Common myeloid progenitor, CD34-positive (primary cell): ENCODE data around the gene ACTMAP.
"Not testable (repeated sequence)": the region's sequence is repeated elsewhere in the genome, so short reads cannot be mapped to it uniquely, and the experiment has no call there.

Experiments used
- CTCF ChIA-PET: fragments of 350-600 bp; sonication (Branson Sonifier 250); formaldehyde crosslinking; loops from one replicate; lab custom pipeline; 2021; ENCODE audit warnings: antibody characterized with exemption; lab: Charles Lee
- POLR2A ChIA-PET: fragments of 350-600 bp; sonication (Branson Sonifier 250); formaldehyde crosslinking; loops from one replicate; lab custom pipeline; 2021; ENCODE audit warnings: antibody characterized with exemption; lab: Charles Lee
- DNase-seq, 3 donors: peaks; one replicate each; pipeline versions ENCODE4 v3.0.0 to v3.0.0-alpha.2; 2013
- H3K27ac ChIP-seq, 2 experiments: 1 replicate in 1 of 2; 2 replicates in 1 of 2; pipeline ENCODE4 v1.7.0; 2013; ENCODE audit warnings: inconsistent platforms in 2 of 2, low read length in 2 of 2, mild to moderate bottlenecking in 2 of 2, low read depth in 1 of 2, moderate library complexity in 1 of 2; ENCODE audit not compliant: severe bottlenecking in 2 of 2, insufficient read depth in 1 of 2, poor library complexity in 1 of 2
- H3K27me3 ChIP-seq, 5 experiments: replicated peaks in 2 of 5; 1 replicate in 3 of 5; 2 replicates in 2 of 5; pipeline versions ENCODE4 v1.6.1 to v1.7.0; 2013; ENCODE audit warnings: low read length in 4 of 5, mild to moderate bottlenecking in 2 of 5, moderate library complexity in 2 of 5, inconsistent platforms in 1 of 5; ENCODE audit not compliant: insufficient read depth in 5 of 5, control insufficient read depth in 4 of 5
- H3K36me3 ChIP-seq, 4 experiments: 1 replicate in 2 of 4; 2 replicates in 2 of 4; pipeline versions ENCODE4 v1.6.1 to v1.7.0; 2013; ENCODE audit warnings: low read length in 3 of 4, control low read depth in 1 of 4, mild to moderate bottlenecking in 1 of 4; ENCODE audit not compliant: control insufficient read depth in 4 of 4, insufficient read depth in 4 of 4
- H3K4me1 ChIP-seq, 4 experiments: 1 replicate in 3 of 4; 2 replicates in 1 of 4; pipeline versions ENCODE4 v1.6.1 to v1.7.1; 2013; ENCODE audit warnings: low read length in 3 of 4, mild to moderate bottlenecking in 3 of 4, control low read depth in 1 of 4, inconsistent platforms in 1 of 4, moderate library complexity in 1 of 4; ENCODE audit not compliant: control insufficient read depth in 4 of 4, insufficient read depth in 4 of 4; ENCODE audit errors: control extremely low read depth in 1 of 4
- H3K4me3 ChIP-seq, 7 experiments: 1 replicate in 4 of 7; 2 replicates in 3 of 7; pipeline versions ENCODE4 v1.5.1 to v1.7.0; 2013; ENCODE audit warnings: mild to moderate bottlenecking in 7 of 7, low read length in 6 of 7, moderate library complexity in 6 of 7, inconsistent platforms in 2 of 7, low read depth in 2 of 7, control low read depth in 1 of 7; ENCODE audit not compliant: insufficient read depth in 4 of 7, control insufficient read depth in 1 of 7; ENCODE audit errors: extremely low read depth in 1 of 7
- H3K9me3 ChIP-seq, 5 experiments: 1 replicate in 4 of 5; 2 replicates in 1 of 5; pipeline versions ENCODE4 v1.6.1 to v1.7.1; 2013; ENCODE audit warnings: low read length in 4 of 5, mild to moderate bottlenecking in 2 of 5, inconsistent platforms in 1 of 5, low read depth in 1 of 5, moderate library complexity in 1 of 5; ENCODE audit not compliant: control insufficient read depth in 4 of 5, insufficient read depth in 2 of 5; ENCODE audit errors: control extremely low read depth in 1 of 5
- WGBS: methylation state at CpG from one replicate; pipeline ENCODE4 v1.1.5; 2013; ENCODE audit not compliant: insufficient coverage; 5-methylcytosine and 5-hydroxymethylcytosine counted together

ACTMAP gene

GRCh38 chr19:40775632-40776022 lies 25.4 kb upstream of the ACTMAP start:
- CTCF ChIA-PET: interaction anchor here (1.0 to 3.7 kb wide), 2 partner anchors 22 to 32 kb away, joined by 3 to 25 read pairs; partner anchors contain the start of gene EGLN2
- WGBS: 97% methylated on average over 9 of the region's 10 CpGs

GRCh38 chr19:40774916-40775631 lies 24.8 kb upstream of the ACTMAP start, which contains the start of gene MIA:
TSS of gene MIA (plus strand) at chr19:40775521. CDS start at chr19:40775543, 22 bp downstream.
- H3K9me3 ChIP-seq: peaks cover 0 to 2% (median 0%) of the 10 kb centered on the region in 5 experiments
- WGBS: 100% methylated on average over 2 of the region's 9 CpGs
- H3K27me3 ChIP-seq: no peaks in the 10 kb centered on the region
- ChIA-PET POLR2A (no interaction called here), CTCF (interaction anchor here (1.0 kb wide), 1 partner anchor 32 kb away, joined by 3 read pairs; no protein-coding TSS in a partner anchor)
- H3K4me1 ChIP-seq: peaks cover 6 to 33% (median 18%) of the 10 kb centered on the region in 4 experiments
- no peak within 1 kb of the TSS for H3K4me3 ChIP-seq
- H3K27ac ChIP-seq: no peak within 1 kb of the TSS
- no peak for DNase-seq
- no peaks in the 10 kb centered on the region for H3K36me3 ChIP-seq

More at GRCh38 chr19:40775632-40776022, 25.4 kb upstream of the ACTMAP start:
- Histone ChIP-seq H3K27me3 (no peaks in the 10 kb centered on the region), H3K4me3 (no peak overlapping the region), H3K27ac (no peak overlapping the region), H3K36me3 (peaks cover 0 to 3% (median 0%) of the 10 kb centered on the region in 4 experiments), H3K9me3 (peaks cover 0 to 2% (median 0%) of the 10 kb centered on the region in 5 experiments), H3K4me1 (peaks cover 6 to 33% (median 18%) of the 10 kb centered on the region in 4 experiments)
- POLR2A ChIA-PET: interaction anchor here (0.5 to 3.7 kb wide), 2 partner anchors 23 kb away, joined by 5 to 28 read pairs; partner anchors contain the start of gene EGLN2
- DNase-seq: no peak

- H3K27ac ChIP-seq, POLR2A ChIA-PET, H3K4me3 ChIP-seq, H3K9me3 ChIP-seq, H3K27me3 ChIP-seq: not testable (repeated sequence)
- Histone ChIP-seq H3K4me1 (peaks cover 0 to 12% (median 3%) of the 10 kb centered on the region in 4 experiments), H3K36me3 (peaks cover 0 to 10% (median 2%) of the 10 kb centered on the region in 4 experiments)
- CTCF ChIA-PET: interaction anchor here (1.5 kb wide), 1 partner anchor 10 kb away, joined by 4 read pairs; no protein-coding TSS in a partner anchor
- WGBS: 95% methylated on average over 10 of the region's 10 CpGs
- DNase-seq: peak in 1 of 3 donors; percentile 14
Measured at GRCh38 chr19:40771101-40771862, 21.0 kb upstream of the ACTMAP start.

GRCh38 chr19:40768869-40769268 lies 18.6 kb upstream of the ACTMAP start:
- Histone ChIP-seq H3K4me1 (peaks cover 0 to 4% (median 0%) of the 10 kb centered on the region in 4 experiments), H3K27ac (no peak overlapping the region), H3K4me3 (no peak overlapping the region), H3K27me3 (no peaks in the 10 kb centered on the region), H3K36me3 (peaks cover 9 to 34% (median 23%) of the 10 kb centered on the region in 4 experiments), H3K9me3 (peaks cover 0 to 2% (median 0%) of the 10 kb centered on the region in 5 experiments)
- 63% methylated on average over 2 of the region's 5 CpGs for WGBS
- no peak for DNase-seq
- CTCF ChIA-PET: interaction anchor here (0.9 kb wide), 1 partner anchor 30 kb away, joined by 3 read pairs; the partner anchor contains the start of gene EGLN2
- POLR2A ChIA-PET: no interaction called here

- not testable (repeated sequence) for H3K4me3 ChIP-seq, H3K27ac ChIP-seq, H3K4me1 ChIP-seq, H3K27me3 ChIP-seq, DNase-seq, H3K9me3 ChIP-seq
- POLR2A ChIA-PET: interaction anchor here (0.6 kb wide), 1 partner anchor 17 kb away, joined by 3 read pairs; no protein-coding TSS in a partner anchor
- 95% methylated on average over 7 of the region's 13 CpGs for WGBS
- peaks cover 17 to 57% (median 44%) of the 10 kb centered on the region in 4 experiments for H3K36me3 ChIP-seq
- CTCF ChIA-PET: interaction anchor here (0.8 kb wide), 1 partner anchor 11 kb away, joined by 3 read pairs; no protein-coding TSS in a partner anchor
Measured at GRCh38 chr19:40766385-40766784, 16.1 kb upstream of the ACTMAP start.

- DNase-seq: no peak
- ChIA-PET POLR2A (no interaction called here), CTCF (no interaction called here)
- Histone ChIP-seq H3K4me1 (peaks cover 0 to 4% (median 0%) of the 10 kb centered on the region in 4 experiments), H3K36me3 (peaks cover 23 to 79% (median 62%) of the 10 kb centered on the region in 4 experiments), H3K27ac (no peak overlapping the region), H3K27me3 (no peaks in the 10 kb centered on the region), H3K4me3 (no peak overlapping the region), H3K9me3 (no peaks in the 10 kb centered on the region)
- WGBS: 94% methylated on average over 10 of the region's 10 CpGs
Measured at GRCh38 chr19:40763963-40764362, 13.7 kb upstream of the ACTMAP start.
